BLaER1 treated with 17β-estradiol and CSF1 and Interleukin-3, amounts not matched to agents 10 nM and 100 nM (cell line): ENCODE data around the gene PROK1.
A peak's percentile ranks its signal among the peaks of the same experiment; 100 is the strongest.

Source experiments
- H3K27ac ChIP-seq, 11 experiments: shearing (Covaris generic); formaldehyde crosslinking; 2 replicates each; pipeline ENCODE4 v1.8.1; 2022
- H3K27me3 ChIP-seq, 11 experiments: shearing (Covaris generic); formaldehyde crosslinking; 2 replicates each; pipeline ENCODE4 v1.8.1; 2022
- H3K36me3 ChIP-seq, 11 experiments: shearing (Covaris generic); formaldehyde crosslinking; 2 replicates each; pipeline ENCODE4 v1.8.1; 2022
- H3K4me1 ChIP-seq, 10 experiments: shearing (Covaris generic); formaldehyde crosslinking; 2 replicates each; pipeline ENCODE4 v1.8.1; 2022
- H3K4me2 ChIP-seq, 11 experiments: shearing (Covaris generic); formaldehyde crosslinking; 2 replicates each; pipeline ENCODE4 v1.8.1; 2022
- H3K4me3 ChIP-seq, 10 experiments: shearing (Covaris generic); formaldehyde crosslinking; 2 replicates each; pipeline ENCODE4 v1.8.1; 2022
- H3K9ac ChIP-seq, 11 experiments: shearing (Covaris generic); formaldehyde crosslinking; 2 replicates each; pipeline ENCODE4 v1.8.1; 2022
- H3K9me3 ChIP-seq, 11 experiments: shearing (Covaris generic); formaldehyde crosslinking; replicated peaks in 1 of 11; 2 replicates each; pipeline ENCODE4 v1.8.1; 2022
- H4K20me1 ChIP-seq, 11 experiments: shearing (Covaris generic); formaldehyde crosslinking; 2 replicates each; pipeline ENCODE4 v1.8.1; 2022
- Cebpa-rat ChIP-seq, 11 experiments: shearing (Covaris generic); IDR thresholded peaks; 2 replicates each; pipeline ENCODE4 v1.8.1; 2022

PROK1 gene

DNA sequence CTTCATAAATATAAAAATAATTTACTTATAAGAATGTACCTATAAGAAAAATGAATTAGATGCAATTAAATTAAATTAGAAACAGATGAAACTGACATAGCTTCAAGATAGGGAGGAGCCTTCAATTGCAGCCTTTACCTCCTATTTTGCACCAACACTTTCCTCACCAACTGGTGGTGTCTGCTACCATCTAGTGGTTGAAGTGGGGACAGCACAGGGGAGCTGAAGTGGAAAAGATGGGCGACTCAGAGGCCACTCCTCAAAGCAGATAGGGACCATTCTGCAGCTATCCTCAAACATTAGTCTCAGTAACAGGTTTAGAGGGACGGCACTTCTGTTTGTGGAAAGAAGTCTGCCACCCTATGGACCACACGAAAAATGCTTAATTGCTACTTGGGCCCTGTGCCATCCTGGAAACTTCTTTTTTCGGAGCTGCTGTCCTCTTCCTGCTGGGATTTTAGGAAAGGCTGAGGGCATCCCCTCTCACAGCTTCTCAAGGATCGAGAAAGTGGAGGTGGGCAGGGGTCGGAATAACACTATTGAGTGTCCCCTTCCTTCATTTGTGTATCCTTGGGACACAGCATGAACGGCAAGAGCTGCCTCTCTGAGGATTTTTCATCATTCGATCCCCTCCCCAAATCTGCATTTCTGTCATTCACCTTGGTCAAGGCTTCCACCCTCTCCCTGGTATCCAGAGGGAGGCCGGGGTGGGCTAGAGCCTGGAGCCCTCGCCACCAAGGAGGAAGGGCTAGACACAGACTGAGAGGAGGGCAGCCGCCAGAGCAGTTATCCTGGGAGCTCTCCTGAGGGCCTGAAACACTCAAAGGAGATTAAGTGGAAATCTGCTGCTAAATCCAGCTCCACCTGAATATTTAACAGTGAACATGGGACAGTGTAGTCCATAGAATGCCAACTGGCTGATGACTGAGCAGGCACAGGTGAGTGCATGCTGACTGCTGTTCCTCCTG lies 9.6 kb downstream of the PROK1 start:
- Histone ChIP-seq H3K9me3 (no peaks in the 10 kb centered on the region), H4K20me1 (no peaks in the 10 kb centered on the region), H3K9ac (no peak overlapping the region), H3K27ac (no peak overlapping the region), H3K4me1 (peaks cover 6 to 11% (median 7%) of the 10 kb centered on the region in 10 experiments; a peak in 18 of 20 replicates), H3K27me3 (no peaks in the 10 kb centered on the region), H3K4me3 (no peak overlapping the region), H3K36me3 (no peaks in the 10 kb centered on the region), H3K4me2 (no peak overlapping the region)
- no peak for TF ChIP-seq Cebpa-rat (IDR thresholded peaks at IDR 0.05)

DNA sequence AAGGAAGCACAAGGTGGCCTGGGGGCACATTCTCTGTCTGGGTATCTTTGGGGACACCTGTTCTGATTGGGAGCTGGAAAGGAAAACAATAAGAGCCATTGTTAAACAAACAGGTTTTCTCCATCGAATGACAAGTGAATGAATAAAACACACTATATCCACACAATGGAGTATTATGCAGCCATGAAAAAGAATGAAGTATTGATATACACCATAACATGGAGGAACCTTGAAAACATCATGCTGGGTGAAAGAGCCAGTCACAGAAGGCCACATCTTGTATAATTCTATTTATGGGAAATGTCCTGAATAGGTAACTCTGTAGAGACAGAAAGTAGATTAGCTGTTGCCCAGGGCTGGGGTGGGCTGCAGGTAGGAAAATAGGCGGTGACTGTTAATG lies 11.1 kb downstream of the PROK1 start:
- Histone ChIP-seq H3K36me3 (no peaks in the 10 kb centered on the region), H3K9ac (no peak overlapping the region), H3K4me2 (no peak overlapping the region), H4K20me1 (no peaks in the 10 kb centered on the region), H3K27ac (no peak overlapping the region), H3K4me1 (peaks cover 8 to 26% (median 17%) of the 10 kb centered on the region in 10 experiments; a peak in 18 of 20 replicates), H3K27me3 (no peaks in the 10 kb centered on the region), H3K4me3 (no peak overlapping the region), H3K9me3 (no peaks in the 10 kb centered on the region)
- TF ChIP-seq Cebpa-rat (IDR thresholded peaks at IDR 0.05): no peak

DNA sequence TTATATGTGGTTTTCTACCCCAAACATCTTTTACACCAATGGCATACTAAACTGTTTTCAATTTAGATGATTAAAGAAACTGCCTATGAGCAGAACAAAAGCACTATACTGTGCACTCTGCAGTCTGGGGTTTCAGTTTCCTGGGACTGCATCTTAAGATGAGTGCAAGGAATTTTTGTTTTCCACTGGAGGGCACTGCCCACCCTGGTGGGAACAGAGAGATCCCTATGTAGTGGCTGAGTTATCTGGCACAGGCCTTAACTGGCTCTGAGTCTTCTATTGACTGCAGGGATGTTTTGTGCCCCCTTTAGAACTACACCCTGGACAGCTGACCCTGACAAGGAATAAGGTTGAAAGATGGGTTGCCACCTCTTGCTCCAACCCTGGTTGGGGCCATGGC lies 12.0 kb downstream of the PROK1 start:
- H4K20me1 ChIP-seq: no peaks in the 10 kb centered on the region
- TF ChIP-seq Cebpa-rat (IDR thresholded peaks at IDR 0.05): no peak
- no peak overlapping the region for H3K4me3 ChIP-seq
- no peak overlapping the region for H3K27ac ChIP-seq
- no peaks in the 10 kb centered on the region for H3K36me3 ChIP-seq
- peaks cover 8 to 26% (median 17%) of the 10 kb centered on the region in 10 experiments; a peak in 18 of 20 replicates for H3K4me1 ChIP-seq
- no peaks in the 10 kb centered on the region for H3K27me3 ChIP-seq
- H3K9ac ChIP-seq: peak overlapping the region in 1 of 11 experiments; percentile 51; a peak in 1 of 22 replicates
- no peaks in the 10 kb centered on the region for H3K9me3 ChIP-seq
- H3K4me2 ChIP-seq: no peak overlapping the region

DNA sequence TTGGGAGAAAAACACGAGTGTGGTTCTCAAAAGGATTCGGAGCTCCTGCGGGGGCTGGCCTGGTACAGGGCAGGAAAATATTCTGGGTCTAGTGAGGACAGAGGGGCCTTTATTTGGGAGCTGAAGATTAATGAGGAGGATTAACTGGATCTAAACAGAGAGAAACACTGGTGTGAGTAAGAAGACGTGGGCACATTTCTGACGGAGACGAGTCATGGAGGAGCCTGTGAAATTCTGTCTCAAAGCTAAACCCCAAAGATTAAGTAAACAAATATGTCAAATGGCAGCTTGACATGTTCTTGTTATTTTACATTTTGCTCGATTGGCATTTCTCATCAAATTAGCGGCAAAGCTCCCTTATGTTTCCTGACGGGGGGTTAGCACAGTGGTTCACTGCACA lies 12.8 kb downstream of the PROK1 start:
- H3K27me3 ChIP-seq: no peaks in the 10 kb centered on the region
- peaks cover 8 to 26% (median 17%) of the 10 kb centered on the region in 10 experiments; a peak in 18 of 20 replicates for H3K4me1 ChIP-seq
- H3K4me3 ChIP-seq: no peak overlapping the region
- H4K20me1 ChIP-seq: no peaks in the 10 kb centered on the region
- no peak for TF ChIP-seq Cebpa-rat (IDR thresholded peaks at IDR 0.05)
- no peaks in the 10 kb centered on the region for H3K9me3 ChIP-seq
- no peaks in the 10 kb centered on the region for H3K36me3 ChIP-seq
- H3K27ac ChIP-seq: no peak overlapping the region
- no peak overlapping the region for H3K4me2 ChIP-seq
- no peak overlapping the region for H3K9ac ChIP-seq

DNA sequence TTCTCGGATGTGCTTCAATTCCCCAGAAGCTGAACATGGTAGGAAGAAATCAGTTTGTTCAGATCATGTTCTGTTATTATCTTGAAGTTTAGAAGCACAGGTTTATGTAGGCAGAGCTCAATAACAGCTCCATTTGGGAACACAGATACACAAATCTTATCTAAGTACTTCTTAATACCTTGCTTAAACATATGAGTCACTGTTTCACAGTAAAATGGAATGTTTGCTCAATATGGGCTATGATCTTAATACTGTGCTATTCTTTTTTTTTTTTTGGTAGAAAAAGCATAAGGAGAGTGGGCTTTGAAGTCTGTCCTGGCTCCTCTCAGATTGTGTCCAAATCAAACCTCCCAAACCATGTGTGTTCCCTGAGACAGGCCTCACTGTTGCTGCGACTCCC lies 13.4 kb downstream of the PROK1 start:
- H3K4me1 ChIP-seq: peaks cover 8 to 25% (median 17%) of the 10 kb centered on the region in 10 experiments; a peak in 18 of 20 replicates
- H3K27me3 ChIP-seq: no peaks in the 10 kb centered on the region
- H3K27ac ChIP-seq: no peak overlapping the region
- no peaks in the 10 kb centered on the region for H4K20me1 ChIP-seq
- TF ChIP-seq Cebpa-rat (IDR thresholded peaks at IDR 0.05): no peak
- H3K4me3 ChIP-seq: no peak overlapping the region
- H3K9ac ChIP-seq: no peak overlapping the region
- no peak overlapping the region for H3K4me2 ChIP-seq
- H3K36me3 ChIP-seq: no peaks in the 10 kb centered on the region
- no peaks in the 10 kb centered on the region for H3K9me3 ChIP-seq

DNA sequence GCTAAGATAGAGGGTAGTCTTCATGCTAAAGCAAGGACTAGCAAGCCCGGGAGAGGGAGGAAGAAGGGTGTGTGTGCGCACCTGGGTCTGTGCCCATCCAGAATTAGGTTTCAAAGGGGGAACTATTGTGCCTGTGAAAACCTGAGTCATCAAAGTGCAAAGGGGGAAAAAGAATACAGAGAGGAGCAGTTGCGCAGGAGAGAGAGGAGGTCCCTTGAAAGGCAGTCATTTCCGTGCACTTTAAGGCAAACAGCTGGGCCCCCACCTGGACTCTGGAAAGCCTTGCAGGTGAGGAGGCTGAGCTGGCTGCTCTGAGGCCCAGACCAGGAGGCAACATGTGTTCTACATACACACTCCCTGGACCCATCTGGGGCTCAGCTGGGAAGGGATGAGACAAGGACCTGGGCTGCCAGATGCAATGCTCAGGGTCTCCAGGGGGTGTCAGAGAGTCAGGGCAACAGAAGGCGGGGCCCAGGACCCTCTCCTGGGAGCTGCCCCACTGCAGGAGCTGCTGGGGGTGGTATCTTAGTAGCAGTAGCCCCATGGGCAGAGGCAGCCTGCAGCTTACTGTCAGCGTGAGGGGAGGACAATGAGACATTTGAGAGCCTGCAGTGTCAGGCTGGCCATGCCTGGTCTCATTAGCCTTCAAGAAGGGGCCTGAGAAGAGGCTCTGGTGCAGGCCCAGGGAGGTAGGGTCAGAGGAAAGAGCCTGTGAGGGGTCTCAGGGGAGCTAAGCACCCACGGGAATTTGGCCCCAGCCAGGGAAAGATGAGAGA lies 14.3 kb downstream of the PROK1 start:
- Histone ChIP-seq H4K20me1 (no peaks in the 10 kb centered on the region), H3K4me3 (no peak overlapping the region), H3K9ac (peak overlapping the region in 4 of 11 experiments; percentile 8 to 38 (median 31); a peak in 5 of 22 replicates), H3K9me3 (no peaks in the 10 kb centered on the region), H3K4me1 (peaks cover 8 to 25% (median 17%) of the 10 kb centered on the region in 10 experiments; a peak in 18 of 20 replicates), H3K27ac (no peak overlapping the region), H3K36me3 (no peaks in the 10 kb centered on the region), H3K4me2 (peak overlapping the region in 10 of 11 experiments; percentile 8 to 79 (median 63); a peak in 20 of 22 replicates), H3K27me3 (no peaks in the 10 kb centered on the region)
- TF ChIP-seq Cebpa-rat (IDR thresholded peaks at IDR 0.05): no peak

DNA sequence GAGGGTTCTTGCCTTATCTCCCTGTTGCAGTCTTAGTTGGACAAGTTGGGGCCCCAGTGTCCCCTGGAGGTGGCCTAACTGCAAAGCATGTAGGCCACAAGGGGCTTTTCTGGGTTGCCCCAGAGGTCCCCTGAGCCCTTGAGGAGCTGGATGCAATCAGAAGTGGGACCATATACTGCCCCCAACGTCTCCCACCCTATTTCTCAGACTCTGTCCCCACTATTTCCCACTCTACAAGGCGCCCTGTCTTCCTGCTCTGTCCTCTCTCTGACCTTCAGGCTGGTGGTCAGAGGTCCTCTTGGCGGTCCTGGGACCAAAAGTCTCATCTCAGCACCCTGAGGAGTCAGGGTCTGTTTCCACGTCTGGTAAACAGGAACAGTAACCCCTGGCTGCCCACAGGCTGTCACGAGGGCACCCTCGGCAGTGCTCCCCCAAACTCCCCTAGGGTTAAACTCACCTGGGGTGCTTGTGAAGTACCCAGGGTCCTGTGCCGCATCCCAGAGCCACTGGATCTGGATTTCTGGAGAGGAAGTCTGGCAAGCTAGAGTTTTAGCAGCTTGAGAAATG lies 14.9 kb downstream of the PROK1 start:
- Histone ChIP-seq H3K4me3 (no peak overlapping the region), H3K36me3 (no peaks in the 10 kb centered on the region), H3K27ac (no peak overlapping the region), H3K27me3 (no peaks in the 10 kb centered on the region), H3K4me1 (peaks cover 8 to 25% (median 17%) of the 10 kb centered on the region in 10 experiments; a peak in 18 of 20 replicates), H3K9ac (peak overlapping the region in 4 of 11 experiments; percentile 8 to 38 (median 31); a peak in 5 of 22 replicates), H3K9me3 (no peaks in the 10 kb centered on the region), H3K4me2 (peak overlapping the region in 9 of 11 experiments; percentile 37 to 79 (median 69); a peak in 20 of 22 replicates), H4K20me1 (no peaks in the 10 kb centered on the region)
- no peak for TF ChIP-seq Cebpa-rat (IDR thresholded peaks at IDR 0.05)

DNA sequence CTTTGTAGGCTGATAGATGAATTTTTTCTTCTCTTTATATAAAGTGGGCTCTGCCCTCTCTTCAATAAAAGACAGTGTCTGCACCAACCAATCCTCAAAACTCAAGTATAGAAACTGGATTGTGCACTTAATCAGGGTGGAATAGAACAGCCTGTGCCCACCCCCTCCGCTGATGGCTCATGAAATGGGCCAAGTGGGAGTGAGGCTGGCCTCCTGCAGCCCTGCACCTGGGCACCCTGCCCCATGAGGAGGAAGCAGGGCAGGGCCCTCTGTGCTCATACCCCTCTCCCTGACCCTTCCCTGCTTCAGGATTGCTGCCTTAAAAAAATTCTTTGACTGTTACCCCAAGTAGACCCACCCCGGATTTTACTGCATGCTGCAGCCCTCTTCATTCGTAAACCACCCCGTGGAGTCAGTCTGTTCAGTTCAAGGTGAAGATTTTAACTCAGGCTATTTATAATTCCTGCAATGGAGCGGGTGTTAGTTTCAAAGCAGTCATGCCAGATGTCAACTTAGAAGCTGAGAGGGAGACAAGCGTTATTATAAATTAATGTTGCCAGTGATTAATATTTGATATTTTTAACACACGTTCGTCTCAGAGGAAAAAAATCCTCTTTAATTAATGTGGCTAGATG lies 15.8 kb downstream of the PROK1 start:
- Histone ChIP-seq H3K4me1 (peaks cover 8 to 25% (median 17%) of the 10 kb centered on the region in 10 experiments; a peak in 18 of 20 replicates), H3K9me3 (no peaks in the 10 kb centered on the region), H3K36me3 (no peaks in the 10 kb centered on the region), H3K4me2 (peak overlapping the region in 7 of 11 experiments; percentile 50 to 79 (median 71); a peak in 10 of 22 replicates), H3K27me3 (no peaks in the 10 kb centered on the region), H3K27ac (no peak overlapping the region), H4K20me1 (no peaks in the 10 kb centered on the region), H3K4me3 (no peak overlapping the region), H3K9ac (0 out of 22 replicates have a peak overlapping the region, but pooled peaks of 1 of the 11 experiments have one; percentile 27)
- TF ChIP-seq Cebpa-rat (IDR thresholded peaks at IDR 0.05): no peak
